Osteoblast (primary cell): Measurements from ENCODE around the gene GABRB3. TPM values are rescaled to one million over a fixed set of nuclear protein-coding genes. Genes with fewer than 3 reads are reported as not detected.
A peak's percentile ranks its signal among the peaks of the same experiment; 100 is the strongest.

Source experiments
- DNase-seq: peaks from one replicate; pipeline ENCODE4 v3.0.0; 2011; ENCODE audit warnings: low spot score, mixed read lengths; ENCODE audit not compliant: insufficient read length; ENCODE audit errors: missing footprints
- H2AFZ ChIP-seq: 2 replicates; pipeline ENCODE4 v1.6.0; 2011; ENCODE audit warnings: mild to moderate bottlenecking, low read length
- H3K27ac ChIP-seq: 2 replicates; pipeline ENCODE4 v1.5.1; 2011; ENCODE audit warnings: mild to moderate bottlenecking, low read depth, low read length, moderate library complexity
- H3K27me3 ChIP-seq: 2 replicates; pipeline ENCODE4 v1.6.0; 2012; ENCODE audit warnings: mild to moderate bottlenecking, control low read depth, inconsistent platforms, low read length, moderate library complexity; ENCODE audit not compliant: insufficient read depth
- H3K36me3 ChIP-seq: 2 replicates; pipeline ENCODE4 v1.5.1; 2011; ENCODE audit warnings: mild to moderate bottlenecking, low read length, control low read depth, moderate library complexity; ENCODE audit not compliant: insufficient read depth
- H3K4me1 ChIP-seq: 2 replicates; pipeline ENCODE4 v1.5.1; 2011; ENCODE audit warnings: mild to moderate bottlenecking, low read length, control low read depth, moderate library complexity; ENCODE audit not compliant: insufficient read depth
- H3K4me2 ChIP-seq: 2 replicates; pipeline ENCODE4 v1.6.0; 2011; ENCODE audit warnings: mild to moderate bottlenecking, low read length; ENCODE audit not compliant: insufficient read depth
- H3K4me3 ChIP-seq: fragments of 200-600 bp; sonication (generic); 3 replicates; pipeline ENCODE4 v1.5.1; 2012; ENCODE audit warnings: mild to moderate bottlenecking, low read length, inconsistent platforms; ENCODE audit not compliant: insufficient read depth
- H3K79me2 ChIP-seq: 2 replicates; pipeline ENCODE4 v1.6.0; 2012; ENCODE audit warnings: mild to moderate bottlenecking, low read length, control low read depth, inconsistent platforms; ENCODE audit not compliant: insufficient read depth
- H3K9me3 ChIP-seq: 2 replicates; pipeline ENCODE4 v1.5.1; 2011; ENCODE audit warnings: low read depth, low read length, control low read depth
- H4K20me1 ChIP-seq: 2 replicates; pipeline ENCODE4 v1.6.0; 2012; ENCODE audit warnings: mild to moderate bottlenecking, low read length, control low read depth; ENCODE audit not compliant: insufficient read depth
- total RNA-seq: library from RNA; depleted of rRNA; stranded (reverse); fragments of >200 nt; gene quantifications from 2 replicates; pipeline ENCODE4 v1.2.3, GENCODE V29; 2012
- TF ChIP-seq, protein P1 (sequence below): IDR thresholded peaks from 2 replicates; pipeline ENCODE4 v1.5.1; 2011; ENCODE audit warnings: mild to moderate bottlenecking, low read depth, low read length, moderate library complexity; ENCODE audit errors: extremely low read depth

The GABRB3 gene
- total RNA-seq, 1 donor: under 0.01 TPM

DNA sequence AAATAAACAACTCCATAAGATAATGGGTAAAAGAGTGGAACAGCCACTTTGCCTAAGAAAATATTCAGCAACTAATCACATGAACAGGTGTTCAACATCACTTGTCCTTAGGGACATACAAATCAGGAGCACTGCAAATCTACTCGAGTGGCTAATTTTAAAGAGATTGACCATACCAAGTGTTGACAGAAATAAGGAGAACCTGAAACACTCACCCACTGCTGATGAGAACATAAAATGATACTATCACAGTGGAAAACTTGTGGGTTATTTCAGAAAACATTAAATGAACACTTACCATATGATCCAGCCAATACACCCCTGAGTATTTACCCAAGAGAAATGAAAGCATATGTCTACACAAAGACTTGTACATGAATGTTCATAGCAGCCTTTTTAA, 70.5 kb downstream of the GABRB3 start:
- DNase-seq: peak; percentile 50
- TF ChIP-seq, protein P1, sequence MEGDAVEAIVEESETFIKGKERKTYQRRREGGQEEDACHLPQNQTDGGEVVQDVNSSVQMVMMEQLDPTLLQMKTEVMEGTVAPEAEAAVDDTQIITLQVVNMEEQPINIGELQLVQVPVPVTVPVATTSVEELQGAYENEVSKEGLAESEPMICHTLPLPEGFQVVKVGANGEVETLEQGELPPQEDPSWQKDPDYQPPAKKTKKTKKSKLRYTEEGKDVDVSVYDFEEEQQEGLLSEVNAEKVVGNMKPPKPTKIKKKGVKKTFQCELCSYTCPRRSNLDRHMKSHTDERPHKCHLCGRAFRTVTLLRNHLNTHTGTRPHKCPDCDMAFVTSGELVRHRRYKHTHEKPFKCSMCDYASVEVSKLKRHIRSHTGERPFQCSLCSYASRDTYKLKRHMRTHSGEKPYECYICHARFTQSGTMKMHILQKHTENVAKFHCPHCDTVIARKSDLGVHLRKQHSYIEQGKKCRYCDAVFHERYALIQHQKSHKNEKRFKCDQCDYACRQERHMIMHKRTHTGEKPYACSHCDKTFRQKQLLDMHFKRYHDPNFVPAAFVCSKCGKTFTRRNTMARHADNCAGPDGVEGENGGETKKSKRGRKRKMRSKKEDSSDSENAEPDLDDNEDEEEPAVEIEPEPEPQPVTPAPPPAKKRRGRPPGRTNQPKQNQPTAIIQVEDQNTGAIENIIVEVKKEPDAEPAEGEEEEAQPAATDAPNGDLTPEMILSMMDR: no peak
- no peak overlapping the region for H3K4me3 ChIP-seq

DNA sequence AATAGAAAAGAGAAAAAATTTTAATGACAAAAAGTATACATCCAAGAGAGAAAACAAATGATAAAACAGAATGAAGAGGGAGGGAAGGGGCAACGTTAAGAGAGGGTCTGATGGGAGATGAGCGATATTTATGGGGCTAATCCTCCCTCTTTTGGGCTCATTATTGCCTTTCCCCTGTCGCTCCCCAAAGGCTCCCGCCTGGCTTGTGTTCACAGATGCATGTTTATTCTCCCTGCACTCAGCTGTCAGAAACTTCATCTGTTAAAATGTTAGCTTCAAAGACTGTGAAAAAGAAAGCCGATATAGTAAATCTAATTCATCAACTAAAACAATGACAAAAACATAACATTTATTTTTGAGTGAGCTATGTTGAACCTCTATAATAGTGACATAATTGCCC, 74.3 kb downstream of the GABRB3 start:
- TF ChIP-seq, protein P1: no peak
- Histone ChIP-seq H3K4me2 (no peak overlapping the region), H4K20me1 (no peaks in the 10 kb centered on the region), H3K36me3 (no peaks in the 10 kb centered on the region), H3K27ac (no peak overlapping the region), H2AFZ (no peak overlapping the region), H3K27me3 (no peaks in the 10 kb centered on the region), H3K79me2 (no peaks in the 10 kb centered on the region), H3K9me3 (no peaks in the 10 kb centered on the region), H3K4me1 (no peaks in the 10 kb centered on the region), H3K4me3 (no peak overlapping the region)
- no peak for DNase-seq

More for the DNA sequence above, 70.5 kb downstream of the GABRB3 start:
- no peaks in the 10 kb centered on the region for H3K27me3 ChIP-seq
- no peak overlapping the region for H3K27ac ChIP-seq
- H4K20me1 ChIP-seq: no peaks in the 10 kb centered on the region
- H3K4me1 ChIP-seq: no peaks in the 10 kb centered on the region
- no peaks in the 10 kb centered on the region for H3K9me3 ChIP-seq
- no peak overlapping the region for H3K4me2 ChIP-seq
- H3K36me3 ChIP-seq: no peaks in the 10 kb centered on the region
- no peak overlapping the region for H2AFZ ChIP-seq
- no peaks in the 10 kb centered on the region for H3K79me2 ChIP-seq

DNA sequence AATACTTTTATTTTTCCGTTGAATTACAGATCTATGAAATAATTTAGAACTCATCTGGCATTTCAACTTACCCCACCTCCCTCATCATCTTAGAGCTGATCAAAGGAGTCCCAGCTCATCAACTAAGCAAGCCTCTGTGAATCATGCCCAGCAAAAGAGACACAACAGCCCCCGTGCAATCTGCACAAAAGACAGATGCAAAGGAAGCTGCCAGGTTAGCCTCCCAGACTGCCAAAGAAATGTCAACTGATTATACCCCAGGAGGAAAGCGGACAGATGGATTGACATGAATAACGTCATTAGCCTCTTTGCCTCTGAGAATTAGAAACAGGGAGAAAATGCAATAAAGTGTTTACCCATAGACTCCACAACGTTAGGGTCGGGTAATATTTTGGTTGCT, 75.0 kb downstream of the GABRB3 start:
- Histone ChIP-seq H2AFZ (no peak overlapping the region), H3K27ac (no peak overlapping the region), H3K79me2 (no peaks in the 10 kb centered on the region), H3K27me3 (no peaks in the 10 kb centered on the region), H3K4me1 (no peaks in the 10 kb centered on the region), H3K36me3 (no peaks in the 10 kb centered on the region), H3K9me3 (peaks cover 3% of the 10 kb centered on the region), H3K4me2 (no peak overlapping the region), H3K4me3 (no peak overlapping the region), H4K20me1 (no peaks in the 10 kb centered on the region)
- TF ChIP-seq, protein P1: no peak
- DNase-seq: no peak

DNA sequence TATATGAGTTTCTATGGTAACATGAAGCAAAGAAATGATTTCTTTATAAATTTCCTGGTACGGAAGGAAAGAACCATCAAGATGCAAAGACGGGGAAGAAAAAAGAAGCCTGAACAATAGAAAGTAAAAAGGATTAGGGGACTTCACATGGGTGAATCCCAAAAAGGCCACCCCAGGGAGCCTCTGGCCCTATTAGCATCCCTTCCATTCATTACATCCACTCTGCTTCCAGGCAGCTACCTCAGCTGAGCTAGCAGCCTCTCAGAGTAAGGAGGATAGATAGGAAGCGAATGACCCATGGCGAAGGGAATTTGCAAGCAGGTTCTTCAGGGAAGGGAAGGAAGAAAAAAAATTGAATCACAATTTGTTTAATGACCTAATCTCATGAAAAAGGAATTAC, 81.6 kb downstream of the GABRB3 start:
- TF ChIP-seq, protein P1: no peak
- DNase-seq: no peak

More for the DNA sequence above, 81.6 kb downstream of the GABRB3 start:
- Histone ChIP-seq H3K4me3 (no peak overlapping the region), H3K36me3 (no peaks in the 10 kb centered on the region), H2AFZ (no peak overlapping the region), H4K20me1 (no peaks in the 10 kb centered on the region), H3K4me1 (no peaks in the 10 kb centered on the region), H3K27ac (no peak overlapping the region), H3K9me3 (peaks cover 3% of the 10 kb centered on the region), H3K27me3 (no peaks in the 10 kb centered on the region), H3K4me2 (no peak overlapping the region), H3K79me2 (no peaks in the 10 kb centered on the region)
